ENCODE measurements around the gene TXLNA.
"Not testable (repeated sequence)": the region's sequence is repeated elsewhere in the genome, so short reads cannot be mapped to it uniquely, and the experiment has no call there.

TXLNA gene

DNA sequence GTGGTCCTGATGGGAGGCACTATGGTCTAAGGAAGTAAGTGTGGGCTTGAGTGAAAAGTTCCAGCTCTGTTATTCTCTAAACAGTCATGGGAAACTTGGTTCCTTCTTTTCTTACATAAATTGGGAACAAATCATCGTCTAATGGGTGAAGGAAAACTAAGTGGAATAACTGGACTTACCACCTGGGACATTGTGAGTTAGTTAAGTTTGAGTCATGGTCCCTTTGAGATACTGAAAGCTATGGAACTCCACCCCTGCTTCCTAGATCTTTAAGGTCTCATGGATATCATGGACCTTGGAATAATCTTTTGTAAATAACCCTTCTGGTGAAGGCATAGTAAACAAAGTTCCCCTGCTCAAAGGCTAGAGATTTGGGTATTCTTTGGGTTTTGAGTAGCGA, 16.1 kb upstream of the TXLNA start:
- Histone ChIP-seq H3K36me3 (ENCODE audit: control insufficient read depth, insufficient read depth, low read length) (peaks cover 81% of the 10 kb centered on the region), H3K27ac (ENCODE audit: low read depth, low read length) (no peak overlapping the region)

DNA sequence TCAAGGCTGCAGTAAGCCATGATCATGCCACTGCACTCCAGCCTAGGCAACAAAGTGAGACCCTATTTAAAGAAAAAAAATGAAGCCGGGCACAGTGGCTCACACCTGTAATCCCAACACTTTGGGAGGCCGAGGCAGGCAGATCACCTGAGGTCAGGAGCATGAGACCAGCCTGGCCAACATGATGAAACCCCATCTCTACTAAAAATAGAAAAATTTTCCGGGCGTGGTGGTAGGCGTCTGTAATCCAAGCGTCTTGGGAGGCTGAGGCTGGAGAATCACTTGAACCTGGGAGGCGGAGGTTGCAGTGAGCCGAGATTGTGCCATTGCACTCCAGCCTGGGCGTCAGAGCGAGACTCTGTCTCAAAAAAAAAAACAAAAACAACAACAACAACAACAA, 13.8 kb upstream of the TXLNA start:
- not testable (repeated sequence) for H3K27me3 ChIP-seq (ENCODE audit: control insufficient read depth, insufficient read depth, low read length); H3K9ac ChIP-seq (ENCODE audit: low read length); H3K4me3 ChIP-seq (ENCODE audit: low read depth, low read length); H3K4me1 ChIP-seq (ENCODE audit: control insufficient read depth, insufficient read depth, low read length); H3K9me3 ChIP-seq (ENCODE audit: control insufficient read depth, insufficient read depth, low read depth, low read length); H3K27ac ChIP-seq (ENCODE audit: low read depth, low read length)
- H3K36me3 ChIP-seq (ENCODE audit: control insufficient read depth, insufficient read depth, low read length) = peaks cover 80% of the 10 kb centered on the region

More for the DNA sequence above, 16.1 kb upstream of the TXLNA start:
- Histone ChIP-seq H3K4me3 (ENCODE audit: low read depth, low read length) (no peak overlapping the region), H3K27me3 (ENCODE audit: control insufficient read depth, insufficient read depth, low read length) (no peaks in the 10 kb centered on the region), H3K9me3 (ENCODE audit: control insufficient read depth, insufficient read depth, low read depth, low read length) (no peaks in the 10 kb centered on the region), H3K9ac (ENCODE audit: low read length) (no peak overlapping the region), H3K4me1 (ENCODE audit: control insufficient read depth, insufficient read depth, low read length) (no peaks in the 10 kb centered on the region)

DNA sequence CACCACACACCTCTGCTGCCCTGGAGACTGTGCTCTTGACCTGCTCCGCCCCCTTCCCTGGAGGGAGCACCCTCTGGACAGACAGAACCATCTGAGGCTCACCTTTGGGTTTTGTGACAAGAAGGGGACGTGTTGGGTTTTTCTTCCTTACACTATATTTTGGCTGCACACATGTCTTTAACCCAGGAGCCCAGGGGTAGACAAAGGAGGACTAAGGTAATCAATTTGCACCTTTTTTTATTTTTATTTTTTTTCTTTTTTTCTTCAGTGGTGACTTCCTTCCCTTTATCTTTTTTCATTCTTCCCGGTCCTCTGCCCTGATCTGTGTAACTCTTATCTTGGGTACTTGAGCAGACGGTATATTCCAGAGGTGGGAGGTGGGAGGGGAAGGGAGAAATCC, 8.5 kb upstream of the TXLNA start:
- H3K27me3 ChIP-seq (ENCODE audit: control insufficient read depth, insufficient read depth, low read length) = no peaks in the 10 kb centered on the region
- peaks cover 78% of the 10 kb centered on the region for H3K36me3 ChIP-seq (ENCODE audit: control insufficient read depth, insufficient read depth, low read length)
- no peaks in the 10 kb centered on the region for H3K4me1 ChIP-seq (ENCODE audit: control insufficient read depth, insufficient read depth, low read length)
- H3K9ac ChIP-seq (ENCODE audit: low read length) = no peak overlapping the region
- H3K4me3 ChIP-seq (ENCODE audit: low read depth, low read length) = no peak overlapping the region
- H3K9me3 ChIP-seq (ENCODE audit: control insufficient read depth, insufficient read depth, low read depth, low read length) = no peaks in the 10 kb centered on the region
- no peak overlapping the region for H3K27ac ChIP-seq (ENCODE audit: low read depth, low read length)

DNA sequence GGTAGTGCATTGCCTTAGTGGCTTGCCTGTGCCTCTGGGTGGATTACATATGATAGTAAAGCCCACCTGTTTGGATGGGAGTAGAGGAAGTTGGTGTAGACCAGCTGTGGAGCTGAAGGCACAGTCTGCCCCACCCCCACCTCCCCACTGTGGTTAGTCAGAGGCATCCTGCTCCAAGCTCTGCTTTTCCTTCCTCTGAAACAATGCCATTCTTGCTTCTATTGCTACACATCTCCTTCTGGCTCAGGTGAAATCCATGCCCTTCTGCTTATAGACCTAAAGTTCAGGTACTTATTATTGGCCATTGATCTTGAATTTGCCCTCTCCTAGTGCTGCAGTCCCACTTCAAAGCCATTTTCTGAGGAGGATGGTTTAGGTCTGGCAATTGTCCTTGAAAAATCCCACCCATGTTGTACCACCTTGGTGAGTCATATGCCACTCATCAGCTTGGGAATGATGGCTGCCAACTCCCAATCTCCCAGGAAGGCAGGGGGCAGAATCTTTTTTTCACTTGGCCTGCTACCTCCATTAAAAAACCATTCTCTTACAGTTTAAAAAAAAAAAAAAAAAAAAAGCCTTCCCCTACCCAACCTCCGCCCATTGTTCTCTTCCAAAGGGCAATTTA, 6.7 kb upstream of the TXLNA start:
- Histone ChIP-seq H3K36me3 (ENCODE audit: control insufficient read depth, insufficient read depth, low read length) (peaks cover 66% of the 10 kb centered on the region), H3K4me3 (ENCODE audit: low read depth, low read length) (no peak overlapping the region)

DNA sequence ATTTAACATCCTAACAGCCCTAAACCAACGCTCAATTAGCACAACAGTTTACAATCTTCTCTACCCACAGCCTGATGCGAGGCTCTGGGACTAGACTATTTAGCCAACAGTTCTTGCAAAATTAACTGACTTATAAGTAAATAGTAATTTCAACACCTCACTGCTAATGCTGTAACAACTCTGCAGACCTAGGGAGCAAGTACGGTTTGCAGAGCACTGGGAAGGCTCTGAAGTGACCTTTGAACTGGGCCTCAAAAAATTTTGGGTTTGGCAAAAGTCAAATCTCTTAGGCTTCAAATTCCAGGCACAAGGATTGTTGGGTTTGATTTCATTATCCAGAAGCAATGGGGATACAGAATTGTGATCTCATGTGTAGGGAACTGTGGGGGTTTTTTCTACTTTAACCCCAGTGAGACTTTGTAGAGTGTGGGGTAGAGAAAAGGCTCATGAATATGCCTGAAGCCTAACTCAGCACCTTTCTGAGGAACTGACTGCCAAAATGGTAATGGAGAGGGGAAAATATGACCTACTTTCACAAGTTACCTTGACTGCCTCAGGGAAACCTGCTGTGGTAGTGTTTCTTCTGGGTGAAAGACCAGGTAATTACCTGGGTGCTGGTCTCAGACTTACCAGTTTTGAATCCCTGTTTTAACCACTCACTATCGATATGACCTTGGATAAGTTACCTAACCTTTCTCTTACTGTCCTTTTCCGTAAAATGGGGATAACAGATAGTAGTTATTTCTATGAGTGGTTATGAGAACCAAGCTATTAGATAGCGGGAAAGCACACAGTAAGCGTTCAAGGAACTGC, 889 bp upstream of the TXLNA start:
- peaks cover 37% of the 10 kb centered on the region for H3K36me3 ChIP-seq (ENCODE audit: control insufficient read depth, insufficient read depth, low read length)
- H3K4me1 ChIP-seq (ENCODE audit: control insufficient read depth, insufficient read depth, low read length) = peaks cover 27% of the 10 kb centered on the region
- H3K4me3 ChIP-seq (ENCODE audit: low read depth, low read length) = peak overlapping the region; percentile 78
- no peaks in the 10 kb centered on the region for H3K27me3 ChIP-seq (ENCODE audit: control insufficient read depth, insufficient read depth, low read length)
- no peaks in the 10 kb centered on the region for H3K9me3 ChIP-seq (ENCODE audit: control insufficient read depth, insufficient read depth, low read depth, low read length)
- peak overlapping the region; percentile 94; the same call in 1 of the 2 replicates for H3K27ac ChIP-seq (ENCODE audit: low read depth, low read length)
- peak overlapping the region; percentile 93 for H3K9ac ChIP-seq (ENCODE audit: low read length)

More for the DNA sequence above, 6.7 kb upstream of the TXLNA start:
- peaks cover under 1% of the 10 kb centered on the region; the same call in 1 of the 2 replicates for H3K4me1 ChIP-seq (ENCODE audit: control insufficient read depth, insufficient read depth, low read length)
- H3K9me3 ChIP-seq (ENCODE audit: control insufficient read depth, insufficient read depth, low read depth, low read length) = no peaks in the 10 kb centered on the region
- H3K27ac ChIP-seq (ENCODE audit: low read depth, low read length) = no peak overlapping the region
- no peaks in the 10 kb centered on the region for H3K27me3 ChIP-seq (ENCODE audit: control insufficient read depth, insufficient read depth, low read length)
- H3K9ac ChIP-seq (ENCODE audit: low read length) = no peak overlapping the region

DNA sequence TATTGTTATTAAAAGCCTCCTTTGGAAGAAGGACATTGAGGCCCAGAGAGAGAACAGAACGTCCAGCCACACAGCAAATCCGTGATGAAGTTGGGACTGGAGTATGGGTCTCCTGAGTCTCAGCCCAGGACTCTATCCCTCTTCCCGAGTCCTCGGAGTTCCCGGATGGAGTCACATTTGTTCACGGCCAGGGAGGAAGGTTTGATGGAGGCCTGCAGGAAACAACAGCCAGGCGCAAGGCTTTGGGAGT, 357 bp upstream of the TXLNA start:
- Histone ChIP-seq H3K27me3 (ENCODE audit: control insufficient read depth, insufficient read depth, low read length) (no peaks in the 10 kb centered on the region), H3K9me3 (ENCODE audit: control insufficient read depth, insufficient read depth, low read depth, low read length) (no peaks in the 10 kb centered on the region), H3K9ac (ENCODE audit: low read length) (peak overlapping the region; percentile 93), H3K27ac (ENCODE audit: low read depth, low read length) (peak overlapping the region; percentile 94; the same call in 1 of the 2 replicates), H3K36me3 (ENCODE audit: control insufficient read depth, insufficient read depth, low read length) (peaks cover 37% of the 10 kb centered on the region), H3K4me3 (ENCODE audit: low read depth, low read length) (peak overlapping the region; percentile 78), H3K4me1 (ENCODE audit: control insufficient read depth, insufficient read depth, low read length) (peaks cover 27% of the 10 kb centered on the region)

DNA sequence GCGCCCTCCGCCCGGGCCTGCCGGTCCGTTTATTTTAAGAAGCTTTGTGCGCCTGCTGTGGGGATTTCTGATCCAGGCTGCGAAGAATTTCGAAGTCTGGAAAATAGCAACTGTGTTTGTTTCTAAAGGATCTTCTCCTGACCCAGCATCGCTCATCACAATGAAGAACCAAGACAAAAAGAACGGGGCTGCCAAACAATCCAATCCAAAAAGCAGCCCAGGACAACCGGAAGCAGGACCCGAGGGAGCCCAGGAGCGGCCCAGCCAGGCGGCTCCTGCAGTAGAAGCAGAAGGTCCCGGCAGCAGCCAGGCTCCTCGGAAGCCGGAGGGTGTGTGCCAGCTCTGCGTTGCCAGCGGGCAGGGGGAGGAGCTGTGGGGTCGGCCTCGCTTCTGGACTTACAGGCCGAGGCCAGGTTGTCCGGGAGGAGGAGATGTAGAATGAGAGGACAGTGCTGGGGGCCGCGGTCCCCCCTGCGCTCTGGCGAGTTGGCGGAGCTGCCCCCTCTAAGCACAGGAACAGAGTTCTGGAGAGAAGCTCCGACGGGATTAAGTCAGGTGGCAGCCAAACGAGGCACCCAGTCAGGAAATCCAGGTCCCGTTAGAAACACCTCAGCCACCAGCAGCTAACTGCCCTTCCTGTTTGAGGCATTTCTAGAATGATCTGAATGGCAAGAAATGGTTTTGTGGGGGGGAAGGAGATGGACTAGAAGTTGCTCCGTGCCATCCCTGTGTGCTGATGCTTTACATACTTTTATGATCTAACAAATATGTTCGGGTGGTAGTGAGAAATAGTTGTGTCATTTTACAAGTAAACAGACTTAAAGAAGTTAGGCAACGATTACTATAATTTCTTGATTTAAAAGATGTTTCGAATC, 948 bp downstream of the TXLNA start:
- Histone ChIP-seq H3K27ac (ENCODE audit: low read depth, low read length) (peak overlapping the region; percentile 94; the same call in 1 of the 2 replicates), H3K27me3 (ENCODE audit: control insufficient read depth, insufficient read depth, low read length) (no peaks in the 10 kb centered on the region), H3K9me3 (ENCODE audit: control insufficient read depth, insufficient read depth, low read depth, low read length) (no peaks in the 10 kb centered on the region), H3K4me3 (ENCODE audit: low read depth, low read length) (peak overlapping the region; percentile 78), H3K4me1 (ENCODE audit: control insufficient read depth, insufficient read depth, low read length) (peaks cover 27% of the 10 kb centered on the region), H3K36me3 (ENCODE audit: control insufficient read depth, insufficient read depth, low read length) (peaks cover 40% of the 10 kb centered on the region), H3K9ac (ENCODE audit: low read length) (peak overlapping the region; percentile 93)

DNA sequence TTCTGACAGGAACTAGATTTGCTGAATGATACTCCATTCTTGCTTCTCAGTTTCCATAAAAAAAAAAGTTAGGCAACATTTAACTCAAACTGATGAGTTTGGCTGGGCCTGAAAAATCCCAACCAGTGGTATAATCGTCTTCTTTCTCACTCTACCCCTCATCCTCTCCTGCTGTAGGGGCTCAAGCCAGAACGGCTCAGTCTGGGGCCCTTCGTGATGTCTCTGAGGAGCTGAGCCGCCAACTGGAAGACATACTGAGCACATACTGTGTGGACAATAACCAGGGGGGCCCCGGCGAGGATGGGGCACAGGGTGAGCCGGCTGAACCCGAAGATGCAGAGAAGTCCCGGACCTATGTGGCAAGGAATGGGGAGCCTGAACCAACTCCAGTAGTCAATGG, 1.6 kb downstream of the TXLNA start:
- H3K27me3 ChIP-seq (ENCODE audit: control insufficient read depth, insufficient read depth, low read length) = no peaks in the 10 kb centered on the region
- H3K4me1 ChIP-seq (ENCODE audit: control insufficient read depth, insufficient read depth, low read length) = peaks cover 27% of the 10 kb centered on the region
- no peak overlapping the region for H3K9ac ChIP-seq (ENCODE audit: low read length)
- peak overlapping the region; percentile 78 for H3K4me3 ChIP-seq (ENCODE audit: low read depth, low read length)
- H3K9me3 ChIP-seq (ENCODE audit: control insufficient read depth, insufficient read depth, low read depth, low read length) = no peaks in the 10 kb centered on the region
- peaks cover 46% of the 10 kb centered on the region for H3K36me3 ChIP-seq (ENCODE audit: control insufficient read depth, insufficient read depth, low read length)
- no peak overlapping the region for H3K27ac ChIP-seq (ENCODE audit: low read depth, low read length)

DNA sequence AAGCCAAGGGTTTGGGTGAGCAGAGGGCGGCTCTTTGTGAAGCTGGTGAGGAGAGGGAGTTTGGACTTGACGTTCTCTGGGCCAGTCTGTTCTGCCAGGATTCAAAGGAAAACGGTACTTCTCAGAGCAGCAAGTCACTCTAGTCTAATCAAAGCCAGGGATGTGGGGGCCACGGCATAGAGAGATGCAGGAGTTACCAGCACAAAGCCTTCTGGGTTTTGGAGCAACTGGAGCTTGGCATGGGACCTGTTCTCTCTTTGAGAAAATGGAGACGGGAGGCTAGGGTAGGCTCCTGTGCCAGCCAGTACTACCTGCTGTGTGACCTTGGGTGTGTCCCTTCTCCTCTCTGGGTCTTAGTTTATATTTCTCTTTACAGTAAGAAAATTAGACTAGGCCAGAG, 2.1 kb downstream of the TXLNA start:
- Histone ChIP-seq H3K36me3 (ENCODE audit: control insufficient read depth, insufficient read depth, low read length) (peaks cover 51% of the 10 kb centered on the region), H3K27me3 (ENCODE audit: control insufficient read depth, insufficient read depth, low read length) (no peaks in the 10 kb centered on the region), H3K4me3 (ENCODE audit: low read depth, low read length) (no peak overlapping the region), H3K9ac (ENCODE audit: low read length) (no peak overlapping the region), H3K9me3 (ENCODE audit: control insufficient read depth, insufficient read depth, low read depth, low read length) (no peaks in the 10 kb centered on the region), H3K4me1 (ENCODE audit: control insufficient read depth, insufficient read depth, low read length) (peaks cover 27% of the 10 kb centered on the region), H3K27ac (ENCODE audit: low read depth, low read length) (no peak overlapping the region)

DNA sequence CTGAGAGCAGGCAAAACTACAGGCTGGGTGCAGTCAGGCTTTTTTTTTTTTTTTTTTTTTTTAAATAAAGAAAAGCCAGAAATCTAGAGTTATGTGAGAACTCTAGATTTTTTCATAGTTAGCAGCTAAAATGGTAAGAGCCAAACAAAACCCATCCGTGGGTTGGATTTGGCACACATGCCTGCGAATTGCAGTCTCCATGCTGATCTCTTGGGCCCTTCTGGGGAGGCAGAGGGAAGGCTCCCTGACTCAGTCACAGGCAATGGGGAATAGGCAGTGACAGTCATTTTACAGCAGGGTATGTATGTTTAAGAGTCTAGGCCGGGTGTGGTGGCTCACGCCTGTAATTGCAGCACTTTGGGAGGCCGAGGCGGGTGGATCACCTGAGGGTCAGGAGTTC, 2.6 kb downstream of the TXLNA start:
- Histone ChIP-seq H3K27me3 (ENCODE audit: control insufficient read depth, insufficient read depth, low read length) (no peaks in the 10 kb centered on the region), H3K9me3 (ENCODE audit: control insufficient read depth, insufficient read depth, low read depth, low read length) (no peaks in the 10 kb centered on the region), H3K27ac (ENCODE audit: low read depth, low read length) (no peak overlapping the region), H3K4me1 (ENCODE audit: control insufficient read depth, insufficient read depth, low read length) (peaks cover 27% of the 10 kb centered on the region), H3K9ac (ENCODE audit: low read length) (no peak overlapping the region), H3K36me3 (ENCODE audit: control insufficient read depth, insufficient read depth, low read length) (peaks cover 56% of the 10 kb centered on the region), H3K4me3 (ENCODE audit: low read depth, low read length) (no peak overlapping the region)

DNA sequence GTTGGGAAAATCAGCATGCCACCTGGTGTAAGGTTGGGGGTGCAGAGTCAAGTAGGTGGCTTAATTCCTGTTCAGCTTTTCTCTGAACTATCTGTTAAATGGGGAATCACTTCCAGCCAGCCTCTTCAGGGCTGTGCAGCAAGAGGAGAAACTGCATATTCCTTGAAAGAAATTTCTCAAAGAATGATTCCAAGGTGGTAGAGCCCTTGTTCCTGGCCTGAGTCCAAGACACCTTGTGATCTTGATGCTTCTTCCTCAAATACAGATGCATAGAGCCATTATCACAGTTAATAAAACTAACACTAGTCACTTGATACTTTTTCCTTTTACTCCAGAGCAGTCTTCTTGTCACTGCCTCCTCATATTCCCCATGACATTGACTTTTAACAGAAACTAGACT, 5.2 kb downstream of the TXLNA start:
- H3K36me3 ChIP-seq (ENCODE audit: control insufficient read depth, insufficient read depth, low read length) = peaks cover 81% of the 10 kb centered on the region

More for the DNA sequence above, 5.2 kb downstream of the TXLNA start:
- no peak overlapping the region for H3K4me3 ChIP-seq (ENCODE audit: low read depth, low read length)
- H3K27me3 ChIP-seq (ENCODE audit: control insufficient read depth, insufficient read depth, low read length) = no peaks in the 10 kb centered on the region
- no peak overlapping the region for H3K9ac ChIP-seq (ENCODE audit: low read length)
- no peaks in the 10 kb centered on the region for H3K9me3 ChIP-seq (ENCODE audit: control insufficient read depth, insufficient read depth, low read depth, low read length)
- peaks cover 11% of the 10 kb centered on the region; the same call in 1 of the 2 replicates for H3K4me1 ChIP-seq (ENCODE audit: control insufficient read depth, insufficient read depth, low read length)
- H3K27ac ChIP-seq (ENCODE audit: low read depth, low read length) = no peak overlapping the region

Data from HUES6 (cell line).